Gastrocnemius medialis (tissue), 4 donors: Measurements from ENCODE around the gene CFD. TPM values are rescaled to one million over a fixed set of nuclear protein-coding genes. Genes with fewer than 3 reads are reported as not detected.

Experiments
- ATAC-seq, 2 donors: fragments of 150-250 bp; one replicate each; pipeline ENCODE4 v1.9.1; 2016
- DNase-seq, 2 donors: peaks; one replicate each; pipeline ENCODE4 v3.0.0-alpha.2; 2019
- H3K27ac ChIP-seq, 4 donors: fragments of 200-600 bp; sonication (generic); 1 replicate in 1 of 4; 2 replicates in 3 of 4; pipeline ENCODE4 v1.5.1; 2016 to 2018; ENCODE audit warnings: mild to moderate bottlenecking in 2 of 4, moderate library complexity in 1 of 4
- H3K27me3 ChIP-seq, 3 donors: fragments of 200-600 bp; sonication (generic) in 2 of 3; 1 replicate in 1 of 3; 2 replicates in 2 of 3; pipeline versions ENCODE4 v1.5.1 to v1.6.0; 2016 to 2019; ENCODE audit warnings: mild to moderate bottlenecking in 1 of 3, moderate library complexity in 1 of 3
- H3K36me3 ChIP-seq, 2 donors: fragments of 200-600 bp; sonication (generic) in 1 of 2; one replicate each; pipeline ENCODE4 v1.5.1; 2017 to 2018
- H3K4me1 ChIP-seq, 2 donors: fragments of 200-600 bp; sonication (generic) in 1 of 2; one replicate each; pipeline ENCODE4 v1.5.1; 2016 to 2017; ENCODE audit warnings: mild to moderate bottlenecking in 2 of 2
- H3K4me3 ChIP-seq, 4 donors: fragments of 200-600 bp; sonication (generic) in 3 of 4; 1 replicate in 1 of 4; 2 replicates in 3 of 4; pipeline ENCODE4 v1.5.1; 2016 to 2019; ENCODE audit warnings: mild to moderate bottlenecking in 2 of 4
- H3K9me3 ChIP-seq, 3 donors: fragments of 200-600 bp; sonication (generic) in 2 of 3; 1 replicate in 1 of 3; 2 replicates in 2 of 3; pipeline ENCODE4 v1.5.1; 2016 to 2019
- POLR2A ChIP-seq, 2 donors: fragments of 450-650 bp; IDR thresholded peaks; one replicate each; pipeline ENCODE4 v1.6.1; 2017; ENCODE audit warnings: antibody characterized with exemption in 2 of 2, mild to moderate bottlenecking in 2 of 2, moderate library complexity in 2 of 2
- in situ Hi-C, 4 donors: fragments of 200-750 bp; cut with MboI; loops; one replicate each; pipeline versions ENCODE4 v1.15.0 to v1.8.0; 2017; ENCODE audit warnings: low sequenced_read_pairs in 4 of 4
- intact Hi-C: fragments of 100-400 bp; cut with DNase I; formaldehyde crosslinking; loops from one replicate; pipeline ENCODE4 v1.15.1; 2023; ENCODE audit warnings: low total_unique reads
- total RNA-seq, 4 donors: library from RNA; depleted of rRNA; stranded (reverse); fragments of >200 nt; gene quantifications; one replicate each; pipeline versions ENCODE4 v1.1.0 to v1.2.3, GENCODE V29; 2016
- TF ChIP-seq, protein P1 (sequence below), 5 experiments: fragments of 450-650 bp in 3 of 5; fragments of 200-600 bp in 2 of 5; sonication (generic) in 2 of 5; IDR thresholded peaks in 4 of 5; conservative IDR thresholded peaks in 1 of 5; 1 replicate in 4 of 5; 2 replicates in 1 of 5; pipeline ENCODE4 v1.5.1; 2016 to 2019; ENCODE audit warnings: antibody characterized with exemption in 5 of 5, mild to moderate bottlenecking in 3 of 5, moderate library complexity in 3 of 5

The CFD gene
- total RNA-seq, 4 donors from 2014 or later = 153 to 309 (median 210) TPM

DNA sequence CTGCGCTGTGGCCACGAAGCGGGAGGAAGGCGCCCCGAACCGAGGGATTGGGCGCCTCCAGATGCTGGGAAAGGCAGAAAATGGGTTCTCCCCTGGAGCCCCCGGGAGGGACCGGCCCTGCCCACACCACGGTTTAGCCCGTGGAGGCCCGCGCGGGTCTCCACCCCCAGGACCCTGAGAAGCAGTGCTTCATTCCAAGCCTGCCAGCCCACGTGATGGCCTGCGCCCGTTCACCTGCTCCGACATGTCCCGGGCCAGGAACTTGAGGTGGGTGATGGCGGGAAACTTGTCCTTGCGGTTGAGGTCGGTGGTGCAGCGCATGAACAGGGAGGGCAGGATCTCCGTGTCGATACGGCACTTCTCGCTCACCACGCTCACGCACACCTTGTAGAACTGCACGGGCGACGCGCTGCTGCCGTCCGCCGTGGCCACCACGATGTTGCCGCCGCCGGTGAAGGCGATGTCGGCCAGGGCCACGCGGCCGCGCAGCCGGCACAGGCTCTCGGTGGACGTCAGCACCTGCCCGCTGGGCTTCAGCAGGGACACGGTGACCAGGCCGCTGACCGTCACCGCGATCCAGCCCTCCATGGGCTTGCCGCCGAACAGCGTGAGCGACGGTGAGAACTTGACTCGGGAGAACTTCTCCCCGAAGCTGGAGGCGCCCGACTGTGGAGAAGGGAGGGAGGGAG is 26.2 kb downstream of the CFD start:
- Histone ChIP-seq H3K4me3 (no peak overlapping the region), H3K27ac (no peak overlapping the region), H3K36me3 (peaks cover 0 to 74% of the 10 kb centered on the region in 2 donors), H3K9me3 (no peaks in the 10 kb centered on the region), H3K27me3 (no peaks in the 10 kb centered on the region), H3K4me1 (no peaks in the 10 kb centered on the region)
- ATAC-seq (no peak), DNase-seq (no peak)
- in situ Hi-C loops = no loop called here
- TF ChIP-seq POLR2A (IDR thresholded peaks at IDR 0.05) = no peak
- TF ChIP-seq, protein P1, sequence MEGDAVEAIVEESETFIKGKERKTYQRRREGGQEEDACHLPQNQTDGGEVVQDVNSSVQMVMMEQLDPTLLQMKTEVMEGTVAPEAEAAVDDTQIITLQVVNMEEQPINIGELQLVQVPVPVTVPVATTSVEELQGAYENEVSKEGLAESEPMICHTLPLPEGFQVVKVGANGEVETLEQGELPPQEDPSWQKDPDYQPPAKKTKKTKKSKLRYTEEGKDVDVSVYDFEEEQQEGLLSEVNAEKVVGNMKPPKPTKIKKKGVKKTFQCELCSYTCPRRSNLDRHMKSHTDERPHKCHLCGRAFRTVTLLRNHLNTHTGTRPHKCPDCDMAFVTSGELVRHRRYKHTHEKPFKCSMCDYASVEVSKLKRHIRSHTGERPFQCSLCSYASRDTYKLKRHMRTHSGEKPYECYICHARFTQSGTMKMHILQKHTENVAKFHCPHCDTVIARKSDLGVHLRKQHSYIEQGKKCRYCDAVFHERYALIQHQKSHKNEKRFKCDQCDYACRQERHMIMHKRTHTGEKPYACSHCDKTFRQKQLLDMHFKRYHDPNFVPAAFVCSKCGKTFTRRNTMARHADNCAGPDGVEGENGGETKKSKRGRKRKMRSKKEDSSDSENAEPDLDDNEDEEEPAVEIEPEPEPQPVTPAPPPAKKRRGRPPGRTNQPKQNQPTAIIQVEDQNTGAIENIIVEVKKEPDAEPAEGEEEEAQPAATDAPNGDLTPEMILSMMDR (IDR thresholded peaks at IDR 0.05 in 4 of 5, conservative IDR thresholded peaks at IDR 0.05 in 1 of 5) = no peak
- intact Hi-C loops = no loop called here

DNA sequence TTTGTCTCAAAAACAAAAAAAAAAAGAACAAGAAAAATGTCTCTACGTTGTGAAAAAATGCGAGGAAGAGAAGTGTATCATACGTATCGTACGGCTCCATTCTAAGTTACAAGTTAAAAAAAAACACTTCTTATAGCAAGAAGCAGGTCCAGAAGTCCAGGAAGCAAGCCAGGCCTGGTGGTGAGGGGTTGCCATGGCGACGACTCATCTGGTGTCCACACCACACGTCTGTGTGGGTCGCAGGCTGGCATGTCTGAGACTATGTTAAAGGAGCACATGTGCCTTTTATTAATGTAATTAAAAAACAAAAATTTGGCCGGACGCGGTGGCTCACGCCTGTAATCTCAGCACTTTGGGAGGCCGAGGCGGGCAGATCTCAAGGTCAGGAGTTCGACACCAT is 27.6 kb downstream of the CFD start:
- ATAC-seq (no peak), DNase-seq (no peak)
- Histone ChIP-seq H3K27me3 (no peaks in the 10 kb centered on the region), H3K4me3 (no peak overlapping the region), H3K9me3 (no peaks in the 10 kb centered on the region), H3K36me3 (peaks cover 0 to 60% of the 10 kb centered on the region in 2 donors), H3K4me1 (peaks cover 0 to 4% of the 10 kb centered on the region in 2 donors), H3K27ac (no peak overlapping the region)
- TF ChIP-seq POLR2A (IDR thresholded peaks at IDR 0.05) = no peak
- TF ChIP-seq, protein P1 (IDR thresholded peaks at IDR 0.05 in 4 of 5, conservative IDR thresholded peaks at IDR 0.05 in 1 of 5) = no peak
- in situ Hi-C loops = no loop called here
- intact Hi-C loops = no loop called here

DNA sequence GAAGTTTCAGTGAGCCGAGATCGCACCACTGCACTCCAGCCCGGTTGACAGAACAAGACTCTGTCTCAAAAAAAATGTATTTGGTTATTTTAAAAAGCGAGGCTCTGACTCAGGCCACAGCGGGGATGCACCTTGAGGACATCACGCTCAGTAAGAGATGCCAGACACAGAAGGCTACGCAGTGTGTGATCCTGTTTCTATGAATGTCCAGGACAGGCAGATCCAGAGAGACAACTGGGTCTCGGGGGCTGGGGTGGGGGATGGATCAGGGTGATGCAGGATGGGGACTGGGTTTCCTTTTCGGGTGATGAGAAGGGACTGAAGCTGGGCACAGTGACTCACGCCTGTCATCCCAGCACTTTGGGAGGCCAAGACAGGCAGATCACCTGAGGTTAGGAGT is 28.1 kb downstream of the CFD start:
- DNase-seq = no peak
- TF ChIP-seq, protein P1 (IDR thresholded peaks at IDR 0.05 in 4 of 5, conservative IDR thresholded peaks at IDR 0.05 in 1 of 5) = no peak
- TF ChIP-seq POLR2A (IDR thresholded peaks at IDR 0.05) = no peak
- no peak for ATAC-seq
- H3K4me3 ChIP-seq = no peak overlapping the region
- H3K9me3 ChIP-seq = no peaks in the 10 kb centered on the region
- intact Hi-C loops = no loop called here
- peaks cover 0 to 55% of the 10 kb centered on the region in 2 donors for H3K36me3 ChIP-seq
- in situ Hi-C loops = no loop called here
- H3K27ac ChIP-seq = no peak overlapping the region
- peaks cover 0 to 9% of the 10 kb centered on the region in 2 donors for H3K4me1 ChIP-seq
- H3K27me3 ChIP-seq = no peaks in the 10 kb centered on the region

DNA sequence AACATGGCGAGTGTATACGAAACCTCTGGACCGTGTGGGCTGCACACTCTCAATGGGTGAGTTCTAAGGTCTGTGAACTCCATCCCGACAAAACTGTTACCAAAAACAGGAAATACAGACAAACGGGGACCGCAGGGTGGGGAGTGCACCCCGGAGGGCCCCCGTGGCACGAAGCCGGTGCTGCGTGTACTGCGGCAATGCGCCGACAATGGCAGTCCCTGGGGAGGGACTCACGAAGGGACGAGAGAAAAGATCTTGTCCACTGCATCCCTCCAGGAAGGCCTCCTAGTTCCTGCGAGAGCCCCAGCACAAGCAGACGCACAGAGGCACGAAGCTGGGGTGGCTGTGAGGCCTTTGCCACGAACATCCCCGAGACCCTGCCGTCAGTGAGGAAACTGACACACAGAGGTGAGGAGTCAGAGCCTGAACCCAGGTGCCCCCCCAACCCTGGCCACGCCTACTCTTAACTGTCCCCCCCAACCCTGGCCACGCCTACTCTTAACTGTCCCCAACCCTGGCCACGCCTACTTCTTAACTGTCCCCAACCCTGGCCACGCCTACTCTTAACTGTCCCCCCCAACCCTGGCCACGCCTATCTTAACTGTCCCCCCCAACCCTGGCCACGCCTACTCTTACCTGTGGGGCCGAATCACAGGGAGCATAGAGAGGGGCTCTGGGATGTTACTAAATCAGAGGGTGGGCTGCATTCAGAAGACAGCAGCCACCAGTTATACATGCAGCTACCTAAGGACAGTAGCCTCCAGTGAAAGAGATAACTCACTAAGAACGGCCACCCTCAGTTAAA is 29.3 kb downstream of the CFD start:
- intact Hi-C loops = no loop called here
- DNase-seq (no peak), ATAC-seq (no peak)
- peaks cover 0 to 9% of the 10 kb centered on the region in 2 donors for H3K4me1 ChIP-seq
- TF ChIP-seq, protein P1 (IDR thresholded peaks at IDR 0.05 in 4 of 5, conservative IDR thresholded peaks at IDR 0.05 in 1 of 5) = no peak
- no peak for TF ChIP-seq POLR2A (IDR thresholded peaks at IDR 0.05)
- H3K27ac ChIP-seq = no peak overlapping the region
- H3K36me3 ChIP-seq = peaks cover 0 to 48% of the 10 kb centered on the region in 2 donors
- in situ Hi-C loops = no loop called here
- H3K27me3 ChIP-seq = no peaks in the 10 kb centered on the region
- H3K9me3 ChIP-seq = no peaks in the 10 kb centered on the region
- H3K4me3 ChIP-seq = no peak overlapping the region
